NCI-H2107 (cell line): ENCODE data around the gene CCR4.
"Not testable (repeated sequence)": the region's sequence is repeated elsewhere in the genome, so short reads cannot be mapped to it uniquely, and the experiment has no call there.

ENCODE experiments used
- DNase-seq: peaks from one replicate; lab custom pipeline; 2025; lab: John Stamatoyannopoulos, UW

CCR4 gene

DNA sequence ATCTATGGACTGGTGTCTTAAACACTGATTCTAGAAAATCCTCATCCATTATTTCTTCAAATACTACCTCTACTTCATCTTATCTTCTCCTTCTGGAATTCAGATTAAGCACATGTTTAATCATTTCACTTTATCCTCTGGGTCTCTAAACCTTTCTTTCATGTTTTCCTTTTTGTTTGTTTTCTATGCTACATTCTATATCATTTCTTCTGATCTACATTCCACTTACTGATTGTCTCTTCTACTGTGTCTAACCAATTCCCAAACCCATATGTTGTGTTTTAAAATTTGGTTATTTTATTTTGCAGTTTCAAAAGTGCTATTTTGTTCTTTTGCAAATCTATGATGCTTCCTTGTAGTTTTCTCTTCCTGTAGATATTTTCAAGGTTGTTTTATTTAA is 31.7 kb downstream of the CCR4 start:
- no peak for DNase-seq

DNA sequence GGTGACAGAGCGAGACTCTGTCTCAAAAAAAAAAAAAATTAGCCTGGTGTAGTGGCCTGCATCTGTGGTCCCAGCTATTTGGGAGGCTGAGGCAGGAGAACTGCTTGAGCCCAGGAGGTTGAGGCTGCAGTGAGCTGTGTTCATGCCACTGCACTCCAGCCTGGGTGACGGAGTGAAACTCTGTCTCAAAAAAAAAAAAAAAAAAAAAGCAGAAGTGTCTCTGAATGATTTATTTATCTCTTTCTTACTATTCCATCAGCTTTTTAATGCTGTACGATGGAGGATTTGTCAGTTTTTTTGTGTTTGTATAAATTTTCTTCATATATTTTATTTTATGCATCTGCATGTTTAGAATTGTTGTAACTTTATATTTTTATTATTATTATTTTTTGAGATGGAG is 33.5 kb downstream of the CCR4 start:
- DNase-seq: not testable (repeated sequence)

DNA sequence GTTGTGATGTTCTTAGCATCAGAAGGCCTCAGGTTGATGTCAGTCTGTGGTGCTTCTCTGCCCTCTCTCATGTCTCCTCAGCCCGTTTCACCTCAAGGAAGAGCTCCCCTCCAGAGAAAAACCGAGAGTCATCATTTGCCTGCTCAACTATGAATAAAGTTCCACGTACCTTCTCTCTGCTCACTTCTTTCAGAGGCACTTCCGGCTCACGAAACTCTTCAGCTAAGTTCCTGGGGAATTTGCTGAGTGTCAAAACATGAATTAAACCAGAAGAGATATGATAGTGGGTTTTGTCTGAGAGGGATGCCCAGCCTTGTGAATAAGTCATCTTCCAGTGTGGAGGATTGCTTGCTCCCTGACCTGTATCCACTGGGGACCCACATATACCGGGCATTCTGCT is 37.7 kb downstream of the CCR4 start:
- no peak for DNase-seq

DNA sequence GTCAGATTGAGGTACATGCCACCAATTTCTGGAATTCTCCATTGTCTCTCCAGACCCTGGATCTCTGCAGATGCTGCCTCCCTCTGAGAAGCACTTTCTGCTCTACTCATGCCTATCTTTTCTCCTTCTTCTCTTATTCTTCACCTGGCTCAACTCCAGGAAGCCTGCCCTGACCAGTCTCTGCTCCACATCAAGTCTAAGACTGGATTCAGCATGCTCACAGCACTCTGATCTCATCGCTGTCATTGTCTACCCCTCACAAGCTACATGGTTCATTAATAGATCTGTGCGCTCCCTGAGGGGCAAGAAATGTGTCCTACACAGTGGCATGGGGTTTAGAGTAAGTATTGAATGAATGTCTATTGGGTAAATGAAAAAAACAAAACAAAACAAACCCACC is 38.7 kb downstream of the CCR4 start:
- DNase-seq: no peak

DNA sequence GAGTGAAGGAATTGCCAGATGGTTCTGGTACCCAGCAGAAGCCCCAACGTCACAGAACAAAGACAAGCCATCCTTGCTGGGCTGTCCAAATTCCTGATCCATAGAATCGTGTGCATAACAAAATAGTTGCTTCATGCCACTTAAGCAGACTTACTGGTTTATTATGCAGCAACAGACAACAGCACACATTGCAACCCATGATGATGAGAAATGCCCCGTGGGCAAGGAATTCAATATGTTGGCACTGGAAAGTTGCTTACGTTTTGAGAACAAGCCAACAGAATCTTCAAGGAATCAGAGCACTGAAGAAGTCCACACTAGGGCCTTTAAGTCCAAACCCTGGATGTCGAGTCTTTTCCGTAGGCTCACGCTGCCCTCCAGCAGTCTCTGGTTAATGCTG is 40.3 kb downstream of the CCR4 start:
- no peak for DNase-seq

DNA sequence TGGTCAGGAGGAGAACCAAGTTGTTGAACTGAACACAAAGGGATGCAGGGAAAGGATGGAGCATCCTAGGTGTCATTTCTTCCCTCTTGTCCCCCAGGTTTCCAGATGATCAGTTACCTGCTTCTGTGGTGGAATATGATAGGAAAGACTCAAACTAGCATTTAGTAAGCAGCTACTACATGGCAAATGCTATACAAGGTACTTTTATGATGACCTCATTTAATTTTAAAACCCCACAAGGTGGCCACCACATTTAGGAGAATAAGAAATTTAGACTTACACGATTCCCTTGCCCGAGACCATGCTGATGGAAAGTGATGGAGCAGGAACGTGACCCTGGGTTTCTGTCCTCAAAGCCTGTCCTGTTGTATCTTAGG is 40.9 kb downstream of the CCR4 start:
- no peak for DNase-seq

DNA sequence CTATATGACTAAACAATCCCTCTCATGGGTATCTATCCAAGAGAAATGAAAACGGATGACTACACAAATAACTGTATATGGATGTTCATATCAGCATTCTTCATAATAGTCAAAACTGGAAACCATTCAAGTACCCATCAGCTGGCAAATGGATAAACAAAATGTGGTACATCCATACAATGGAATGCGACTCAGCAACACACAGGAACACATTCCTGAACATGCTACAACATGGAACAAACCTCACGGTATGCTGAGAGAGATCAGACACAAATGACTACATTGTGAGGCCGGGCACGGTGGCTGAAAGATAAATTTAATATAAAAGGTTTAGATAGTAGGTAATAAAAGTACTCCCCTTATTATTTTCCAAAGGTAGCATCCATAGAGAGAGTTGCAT is 42.6 kb downstream of the CCR4 start:
- DNase-seq: no peak

DNA sequence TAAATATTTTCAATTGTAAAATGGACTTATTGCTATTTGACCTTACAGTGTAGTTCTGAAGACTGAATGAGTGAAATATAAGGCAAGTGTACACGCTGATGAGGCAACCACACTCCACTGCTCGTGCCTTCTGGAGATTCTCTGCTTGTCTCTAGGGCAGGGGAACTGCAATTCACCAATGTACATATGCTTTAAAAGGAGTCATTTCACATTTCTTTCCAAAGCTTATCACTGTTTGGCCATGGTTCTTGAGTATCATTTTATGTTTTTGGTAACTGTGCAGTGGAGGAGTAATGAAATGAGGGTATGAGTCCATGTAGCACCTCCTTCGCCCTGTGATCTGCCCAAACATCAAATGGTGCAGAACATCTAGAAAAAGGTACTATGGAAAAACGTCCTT is 43.7 kb downstream of the CCR4 start:
- no peak for DNase-seq

DNA sequence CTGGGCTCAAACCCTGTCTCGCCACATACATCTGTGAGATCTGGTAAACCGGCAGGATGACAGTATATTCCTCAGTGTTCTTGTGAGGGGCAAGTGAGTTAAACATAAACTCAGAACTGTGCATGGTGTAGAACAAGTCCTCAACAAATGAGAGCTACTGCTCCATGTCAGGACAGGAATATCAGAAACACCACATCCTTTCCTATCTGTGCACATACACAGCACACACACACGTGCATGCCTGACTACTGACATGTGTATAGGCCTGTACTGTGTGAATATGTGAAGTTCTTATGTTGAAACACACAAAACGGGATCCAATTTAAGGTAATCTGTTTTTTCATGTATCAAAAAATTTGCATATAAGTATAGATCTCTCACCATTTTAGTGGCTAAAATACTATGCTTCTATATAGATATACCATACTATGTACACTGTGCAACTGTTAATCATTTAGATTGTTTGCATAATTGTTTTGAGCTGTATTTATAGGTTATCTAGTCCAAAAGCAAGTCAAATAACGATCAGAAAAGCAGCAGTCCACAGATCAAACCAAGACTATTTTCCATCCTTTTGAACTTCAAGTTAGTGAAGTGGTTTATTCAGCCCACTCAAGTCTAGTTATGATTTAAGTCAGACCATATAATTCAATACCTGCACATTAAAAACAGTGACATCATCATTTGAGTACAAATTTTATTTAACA is 44.8 kb downstream of the CCR4 start:
- no peak for DNase-seq

DNA sequence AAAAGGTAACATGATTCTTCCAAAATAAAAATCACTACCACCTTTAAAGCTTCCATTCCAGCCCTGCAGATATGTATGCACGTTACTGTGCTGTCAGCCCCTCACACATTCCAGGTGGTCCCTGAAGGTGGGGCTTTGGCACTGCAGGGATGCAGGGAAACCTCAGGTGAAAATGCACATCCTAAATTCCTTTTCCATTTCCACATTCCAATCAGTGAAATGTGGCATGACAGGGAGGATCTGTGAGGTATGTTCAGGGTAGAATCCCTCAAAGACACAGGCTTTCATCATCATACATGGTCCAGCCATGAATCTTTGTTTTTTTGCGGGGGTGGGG is 45.3 kb downstream of the CCR4 start:
- no peak for DNase-seq

DNA sequence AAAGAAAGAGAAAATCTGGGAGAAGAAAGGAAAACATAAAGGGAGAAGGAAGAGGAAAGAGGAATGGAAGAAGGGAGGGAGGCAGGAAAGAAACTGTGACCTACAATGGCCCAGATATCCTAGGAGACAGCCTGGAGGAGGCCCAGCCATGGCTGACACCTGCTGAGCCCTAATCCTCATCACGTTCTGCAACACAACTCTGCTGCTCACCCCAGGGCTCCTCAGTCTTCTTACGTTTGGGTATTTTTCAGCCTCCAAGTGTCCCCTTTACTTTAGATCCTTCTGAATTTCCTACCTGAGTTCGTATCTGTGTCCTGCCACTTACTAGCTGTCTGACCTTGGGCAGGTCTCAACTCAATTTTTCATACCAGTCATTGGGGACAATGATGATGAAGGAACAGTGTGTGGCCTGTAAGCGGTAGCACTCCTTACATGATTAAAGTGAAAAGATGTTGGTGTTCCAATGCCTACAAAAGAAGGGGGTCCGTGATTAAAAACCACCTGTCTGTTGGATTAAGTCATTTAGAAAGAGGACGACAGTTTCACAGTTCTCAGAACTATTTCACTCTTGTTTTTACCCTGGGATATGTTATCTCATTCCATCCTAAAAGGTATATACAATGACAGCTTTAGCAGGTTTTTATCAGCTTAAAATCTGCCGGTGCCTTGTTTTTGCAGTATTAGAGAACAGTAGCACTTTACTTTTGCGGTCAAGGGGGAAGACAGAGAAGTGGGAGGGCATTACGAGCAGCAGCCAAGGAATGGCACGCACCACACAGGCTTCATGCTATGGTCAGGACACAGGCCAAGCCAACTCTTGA is 47.4 kb downstream of the CCR4 start:
- no peak for DNase-seq

DNA sequence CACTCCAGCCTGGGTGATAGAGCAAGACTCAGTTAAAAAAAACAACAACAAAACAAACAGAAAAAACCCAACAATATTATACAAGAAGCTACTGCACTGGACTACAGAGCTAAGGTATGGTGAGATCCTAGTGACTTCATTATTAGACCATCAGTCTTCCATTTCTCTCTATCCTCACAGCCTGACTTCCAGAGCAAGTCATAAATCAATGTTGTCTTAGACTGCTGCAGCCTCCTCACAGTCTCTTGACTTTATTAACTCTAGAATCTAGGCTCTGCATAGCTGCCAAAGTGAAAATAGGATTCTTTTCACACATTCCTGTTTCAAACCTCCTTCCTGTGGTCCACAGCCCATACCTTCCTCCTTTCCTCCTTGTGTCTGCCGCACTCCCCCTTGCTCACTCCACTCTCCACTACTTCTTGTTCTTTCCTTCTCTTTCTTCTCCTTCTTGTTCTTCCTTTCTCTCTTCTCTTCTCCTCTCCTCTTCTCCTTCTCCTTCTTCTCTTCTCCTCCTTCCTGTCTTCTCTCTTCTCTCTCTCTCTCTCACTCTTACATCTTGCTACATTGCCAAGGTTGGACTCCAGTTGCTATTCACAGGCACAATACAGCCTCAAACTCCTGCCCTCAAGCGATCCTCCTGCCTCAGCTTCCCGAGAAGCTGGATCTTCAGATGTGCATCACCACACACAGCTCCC is 49.4 kb downstream of the CCR4 start:
- no peak for DNase-seq

DNA sequence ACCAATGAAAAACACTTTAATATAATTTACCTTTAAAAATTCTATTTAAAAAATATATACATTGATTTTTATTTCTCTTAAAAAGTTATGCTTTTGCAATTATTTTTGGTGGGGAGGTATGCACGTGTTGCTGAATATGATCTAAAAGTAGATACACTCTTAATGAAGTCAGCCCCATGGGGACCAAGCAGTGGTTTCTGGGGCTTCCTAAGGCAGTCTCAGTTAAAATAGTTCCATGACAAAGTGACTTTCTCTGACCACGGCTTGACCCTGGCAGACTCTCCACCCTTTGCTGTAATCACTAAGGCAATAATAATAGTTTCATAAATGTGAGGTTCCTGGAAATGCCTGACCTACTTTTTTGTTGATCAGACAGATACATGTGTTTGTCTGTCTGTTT is 50.4 kb downstream of the CCR4 start:
- no peak for DNase-seq

DNA sequence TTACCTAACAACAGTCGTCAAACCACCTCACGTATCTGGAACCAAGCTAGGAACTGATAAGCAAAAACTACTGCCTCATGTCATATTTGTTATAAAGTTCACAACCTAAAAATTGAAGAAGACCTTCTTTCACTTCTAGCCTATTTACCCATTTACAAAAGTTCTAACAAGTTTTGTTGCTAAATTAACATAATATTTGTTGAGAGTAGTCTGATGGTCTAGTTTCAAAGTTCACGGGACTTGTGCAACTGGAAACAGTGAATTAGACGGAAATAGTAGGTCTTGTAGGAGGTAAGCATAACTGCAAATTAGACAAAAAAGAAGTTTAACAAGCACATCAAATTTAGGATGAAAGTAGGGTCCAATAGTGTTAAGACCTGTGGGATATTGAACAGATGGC is 51.9 kb downstream of the CCR4 start:
- DNase-seq: no peak

DNA sequence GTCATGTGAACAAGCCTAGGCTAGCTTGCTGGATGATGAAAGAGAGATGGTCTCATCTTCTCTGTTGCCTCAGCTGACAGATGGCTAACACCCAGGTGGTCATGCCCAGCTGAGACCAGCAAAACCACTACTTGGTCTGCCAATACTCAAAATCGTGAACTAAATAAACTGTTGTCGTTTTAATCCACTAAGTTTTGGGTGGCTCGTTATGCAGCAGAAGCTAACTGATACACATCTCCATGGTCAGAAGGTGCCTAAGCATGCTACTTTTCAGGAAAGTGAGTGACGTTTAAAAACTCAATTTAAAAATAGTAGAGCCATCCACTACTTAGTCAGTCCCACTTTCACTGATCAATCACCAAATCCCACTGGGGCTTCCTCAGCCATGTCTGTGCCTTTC is 52.8 kb downstream of the CCR4 start:
- no peak for DNase-seq

DNA sequence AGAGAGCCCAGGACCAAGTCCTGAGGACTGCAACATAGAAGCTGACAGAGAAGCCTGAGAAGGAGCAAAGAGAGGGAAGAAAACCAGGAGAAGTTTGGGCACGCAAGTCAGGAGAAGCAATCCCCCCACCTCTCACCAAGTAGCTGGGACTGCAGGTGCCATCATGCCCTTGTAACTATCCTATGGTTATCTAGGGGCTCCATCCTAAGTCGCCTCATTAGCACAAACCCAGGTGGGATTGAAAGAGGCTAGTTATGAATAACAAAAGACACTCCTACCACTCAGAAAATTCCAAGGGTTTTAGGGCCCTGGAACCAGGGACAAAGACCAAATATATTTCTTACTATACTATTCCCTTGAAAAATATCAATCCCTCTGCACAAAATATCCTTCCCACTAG is 53.5 kb downstream of the CCR4 start:
- no peak for DNase-seq
